ENCODE results near the gene STAC3.

DNA sequence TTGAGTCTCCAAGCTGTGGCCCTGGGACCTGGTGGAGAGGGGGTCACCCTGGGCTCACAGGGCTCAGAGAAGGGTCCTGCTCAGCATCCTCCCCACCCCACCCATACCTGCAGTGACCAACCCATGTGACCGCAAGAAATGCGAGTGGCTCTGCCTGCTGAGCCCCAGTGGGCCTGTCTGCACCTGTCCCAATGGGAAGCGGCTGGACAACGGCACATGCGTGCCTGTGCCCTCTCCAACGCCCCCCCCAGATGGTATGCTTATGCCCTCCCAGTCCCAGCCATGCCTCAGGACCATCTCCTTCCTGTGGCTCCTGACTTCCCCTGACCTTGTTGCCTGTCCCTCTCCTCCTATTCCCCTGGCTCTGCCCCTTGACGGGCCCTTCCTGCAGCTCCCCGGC lies 41.1 kb downstream of the STAC3 start:
- TF ChIP-seq, protein P1, sequence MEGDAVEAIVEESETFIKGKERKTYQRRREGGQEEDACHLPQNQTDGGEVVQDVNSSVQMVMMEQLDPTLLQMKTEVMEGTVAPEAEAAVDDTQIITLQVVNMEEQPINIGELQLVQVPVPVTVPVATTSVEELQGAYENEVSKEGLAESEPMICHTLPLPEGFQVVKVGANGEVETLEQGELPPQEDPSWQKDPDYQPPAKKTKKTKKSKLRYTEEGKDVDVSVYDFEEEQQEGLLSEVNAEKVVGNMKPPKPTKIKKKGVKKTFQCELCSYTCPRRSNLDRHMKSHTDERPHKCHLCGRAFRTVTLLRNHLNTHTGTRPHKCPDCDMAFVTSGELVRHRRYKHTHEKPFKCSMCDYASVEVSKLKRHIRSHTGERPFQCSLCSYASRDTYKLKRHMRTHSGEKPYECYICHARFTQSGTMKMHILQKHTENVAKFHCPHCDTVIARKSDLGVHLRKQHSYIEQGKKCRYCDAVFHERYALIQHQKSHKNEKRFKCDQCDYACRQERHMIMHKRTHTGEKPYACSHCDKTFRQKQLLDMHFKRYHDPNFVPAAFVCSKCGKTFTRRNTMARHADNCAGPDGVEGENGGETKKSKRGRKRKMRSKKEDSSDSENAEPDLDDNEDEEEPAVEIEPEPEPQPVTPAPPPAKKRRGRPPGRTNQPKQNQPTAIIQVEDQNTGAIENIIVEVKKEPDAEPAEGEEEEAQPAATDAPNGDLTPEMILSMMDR (conservative IDR thresholded peaks at IDR 0.05; ENCODE audit: low read depth in 2 of 2) = no peak
- TF ChIP-seq, protein P2, sequence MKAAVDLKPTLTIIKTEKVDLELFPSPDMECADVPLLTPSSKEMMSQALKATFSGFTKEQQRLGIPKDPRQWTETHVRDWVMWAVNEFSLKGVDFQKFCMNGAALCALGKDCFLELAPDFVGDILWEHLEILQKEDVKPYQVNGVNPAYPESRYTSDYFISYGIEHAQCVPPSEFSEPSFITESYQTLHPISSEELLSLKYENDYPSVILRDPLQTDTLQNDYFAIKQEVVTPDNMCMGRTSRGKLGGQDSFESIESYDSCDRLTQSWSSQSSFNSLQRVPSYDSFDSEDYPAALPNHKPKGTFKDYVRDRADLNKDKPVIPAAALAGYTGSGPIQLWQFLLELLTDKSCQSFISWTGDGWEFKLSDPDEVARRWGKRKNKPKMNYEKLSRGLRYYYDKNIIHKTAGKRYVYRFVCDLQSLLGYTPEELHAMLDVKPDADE (IDR thresholded peaks at IDR 0.05) = no peak

Data from GM23338 (cell line).